CD14-positive monocyte (primary cell): ENCODE measurements around the gene IL31RA. TPM values are rescaled to one million over a fixed set of nuclear protein-coding genes. Genes with fewer than 3 reads are reported as not detected.

ENCODE experiments used
- DNase-seq, 3 donors: peaks; one replicate each; pipeline ENCODE4 v3.0.0-alpha.2; 2011 to 2022
- H2AFZ ChIP-seq: 2 replicates; pipeline ENCODE4 v1.6.0; 2012; ENCODE audit warnings: mild to moderate bottlenecking, low read depth, low read length, inconsistent platforms; ENCODE audit not compliant: insufficient read depth, poor library complexity, severe bottlenecking
- H3K27ac ChIP-seq, 2 donors: 1 replicate in 1 of 2; 2 replicates in 1 of 2; pipeline ENCODE4 v1.5.1; 2012 to 2013; ENCODE audit warnings: low read length in 2 of 2, control low read depth in 1 of 2, inconsistent platforms in 1 of 2, low read depth in 1 of 2, mild to moderate bottlenecking in 1 of 2
- H3K27me3 ChIP-seq, 2 donors: one replicate each; pipeline versions ENCODE4 v1.6.0 to v1.6.1; 2011 to 2013; ENCODE audit warnings: low read length in 2 of 2; ENCODE audit not compliant: control insufficient read depth in 2 of 2, insufficient read depth in 2 of 2
- H3K36me3 ChIP-seq, 2 donors: replicated peaks in 1 of 2; 1 replicate in 1 of 2; 2 replicates in 1 of 2; pipeline versions ENCODE4 v1.5.1 to v1.6.1; 2012 to 2013; ENCODE audit warnings: low read length in 2 of 2, control low read depth in 1 of 2, inconsistent platforms in 1 of 2, mild to moderate bottlenecking in 1 of 2; ENCODE audit not compliant: insufficient read depth in 2 of 2, control insufficient read depth in 1 of 2
- H3K4me1 ChIP-seq, 2 donors: 1 replicate in 1 of 2; 2 replicates in 1 of 2; pipeline versions ENCODE4 v1.5.1 to v1.6.1; 2012 to 2013; ENCODE audit warnings: low read length in 2 of 2, control low read depth in 1 of 2, inconsistent platforms in 1 of 2, mild to moderate bottlenecking in 1 of 2, moderate library complexity in 1 of 2; ENCODE audit not compliant: insufficient read depth in 2 of 2, control insufficient read depth in 1 of 2
- H3K4me2 ChIP-seq: replicated peaks from 2 replicates; pipeline ENCODE3; 2012; ENCODE audit warnings: low read length, moderate library complexity, mild to moderate bottlenecking; ENCODE audit not compliant: poor library complexity, severe bottlenecking; ENCODE audit errors: extremely low read depth
- H3K4me3 ChIP-seq, 3 experiments: fragments of 200-600 bp in 1 of 3; sonication (generic) in 1 of 3; replicated peaks in 1 of 3; 1 replicate in 2 of 3; 2 replicates in 1 of 3; pipeline ENCODE4 v1.5.1; 2011 to 2013; ENCODE audit warnings: low read length in 3 of 3, mild to moderate bottlenecking in 3 of 3, control low read depth in 2 of 3, low read depth in 2 of 3, inconsistent platforms in 1 of 3, moderate library complexity in 1 of 3
- H3K79me2 ChIP-seq: 2 replicates; pipeline ENCODE4 v1.6.0; 2012; ENCODE audit warnings: mild to moderate bottlenecking, control low read depth, inconsistent platforms, low read length, moderate library complexity; ENCODE audit not compliant: insufficient read depth
- H3K9ac ChIP-seq: 2 replicates; pipeline ENCODE4 v1.6.0; 2017; ENCODE audit warnings: low read length, mild to moderate bottlenecking; ENCODE audit not compliant: insufficient read depth, poor library complexity, severe bottlenecking
- H3K9me3 ChIP-seq, 2 donors: replicated peaks in 1 of 2; 1 replicate in 1 of 2; 2 replicates in 1 of 2; pipeline versions ENCODE4 v1.5.1 to v1.6.1; 2012 to 2013; ENCODE audit warnings: low read length in 2 of 2, control low read depth in 1 of 2; ENCODE audit not compliant: control insufficient read depth in 1 of 2, insufficient read depth in 1 of 2
- H4K20me1 ChIP-seq: 2 replicates; pipeline ENCODE4 v1.6.0; 2012; ENCODE audit warnings: mild to moderate bottlenecking, low read length, control low read depth, moderate library complexity; ENCODE audit not compliant: insufficient read depth
- H3K27ac Mint-ChIP-seq, 7 donors: one replicate each; pipeline ENCODE4 v1.8.0; 2020; ENCODE audit warnings: mild to moderate bottlenecking in 7 of 7, mixed read lengths in 7 of 7, moderate library complexity in 6 of 7, inconsistent platforms in 2 of 7
- H3K27me3 Mint-ChIP-seq, 3 donors: one replicate each; pipeline ENCODE4 v1.8.0; 2021 to 2022; ENCODE audit warnings: low read depth in 3 of 3, mild to moderate bottlenecking in 3 of 3, mixed read lengths in 3 of 3, moderate library complexity in 3 of 3, inconsistent platforms in 1 of 3
- H3K36me3 Mint-ChIP-seq, 2 donors: one replicate each; pipeline ENCODE4 v1.8.0; 2020; ENCODE audit warnings: mixed read lengths in 2 of 2, inconsistent platforms in 1 of 2, mild to moderate bottlenecking in 1 of 2
- H3K4me1 Mint-ChIP-seq: one replicate; pipeline ENCODE4 v1.8.0; 2020; ENCODE audit warnings: mild to moderate bottlenecking, mixed read lengths
- H3K4me3 Mint-ChIP-seq, 2 donors: one replicate each; pipeline ENCODE4 v1.8.0; 2020; ENCODE audit warnings: mild to moderate bottlenecking in 2 of 2, mixed read lengths in 2 of 2, moderate library complexity in 1 of 2
- H3K9me3 Mint-ChIP-seq, 7 donors: one replicate each; pipeline ENCODE4 v1.8.0; 2020 to 2022; ENCODE audit warnings: mixed read lengths in 7 of 7, mild to moderate bottlenecking in 6 of 7, moderate library complexity in 6 of 7, inconsistent platforms in 2 of 7
- WGBS: methylation state at CpG from one replicate; pipeline ENCODE4 v1.1.5; 2013; ENCODE audit warnings: missing lambda C conversion rate; ENCODE audit not compliant: insufficient coverage; 5-methylcytosine and 5-hydroxymethylcytosine counted together
- intact Hi-C, 2 donors: fragments of 100-400 bp; cut with micrococcal nuclease; formaldehyde crosslinking; loops; one replicate each; pipeline versions ENCODE4 v1.15.0 to v1.15.1; 2023
- polyA plus RNA-seq, 3 donors: library from polyadenylated mRNA; depleted of rRNA in 1 of 3; unstranded in 2 of 3; stranded (reverse) in 1 of 3; fragments of 300-500 nt in 2 of 3; fragments of >200 nt in 1 of 3; fragmentation: Illumina TruSeq in 2 of 3; gene quantifications; 1 replicate in 2 of 3; 2 replicates in 1 of 3; pipeline ENCODE4 v1.2.3, GENCODE V29; 2012 to 2021
- TF ChIP-seq, protein P1 (sequence below): fragments of 200-600 bp; IDR thresholded peaks from one replicate; pipeline ENCODE4 v1.8.0; 2022; ENCODE audit warnings: antibody characterized with exemption, mild to moderate bottlenecking

IL31RA gene
- polyA plus RNA-seq, 3 donors: 0.52 to 1.8 (median 1.3) TPM

DNA sequence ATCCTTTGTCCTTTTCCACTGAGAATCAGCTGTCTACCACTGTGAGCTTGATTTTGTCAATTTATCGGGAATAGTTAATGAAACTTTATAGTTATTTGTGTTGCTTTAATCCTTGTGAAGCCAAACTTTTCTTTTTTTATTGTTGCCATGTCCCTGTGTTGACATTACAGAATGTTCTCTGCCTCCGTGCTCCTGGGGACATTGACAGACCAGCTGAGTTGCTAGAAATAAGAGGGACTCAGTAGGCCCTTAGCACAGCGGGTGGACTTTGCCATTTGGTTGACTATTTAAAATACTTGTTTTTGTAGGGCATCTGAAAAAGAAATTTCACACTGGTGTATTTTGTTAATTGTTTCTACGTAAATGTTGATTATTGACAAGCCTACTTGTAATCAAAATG lies 70.5 kb downstream of the IL31RA start:
- H3K4me3 Mint-ChIP-seq: no peak overlapping the region
- no peaks in the 10 kb centered on the region for H3K9me3 ChIP-seq
- intact Hi-C loops: no loop called here
- peaks cover 8 to 28% of the 10 kb centered on the region in 2 donors for H3K36me3 Mint-ChIP-seq
- no peak overlapping the region for H2AFZ ChIP-seq
- no peaks in the 10 kb centered on the region for H3K27me3 ChIP-seq
- H3K27me3 Mint-ChIP-seq: peaks cover 0 to 7% (median 4%) of the 10 kb centered on the region in 3 donors
- DNase-seq: no peak
- H3K4me1 ChIP-seq: peaks cover 21 to 26% of the 10 kb centered on the region in 2 donors
- no peaks in the 10 kb centered on the region for H3K79me2 ChIP-seq
- 100% methylated on average over 3 of the region's 4 CpGs for WGBS
- H3K36me3 ChIP-seq: peaks cover 0 to 15% of the 10 kb centered on the region in 2 donors
- no peak overlapping the region for H3K4me2 ChIP-seq
- H3K4me3 ChIP-seq: no peak overlapping the region
- TF ChIP-seq, protein P1, sequence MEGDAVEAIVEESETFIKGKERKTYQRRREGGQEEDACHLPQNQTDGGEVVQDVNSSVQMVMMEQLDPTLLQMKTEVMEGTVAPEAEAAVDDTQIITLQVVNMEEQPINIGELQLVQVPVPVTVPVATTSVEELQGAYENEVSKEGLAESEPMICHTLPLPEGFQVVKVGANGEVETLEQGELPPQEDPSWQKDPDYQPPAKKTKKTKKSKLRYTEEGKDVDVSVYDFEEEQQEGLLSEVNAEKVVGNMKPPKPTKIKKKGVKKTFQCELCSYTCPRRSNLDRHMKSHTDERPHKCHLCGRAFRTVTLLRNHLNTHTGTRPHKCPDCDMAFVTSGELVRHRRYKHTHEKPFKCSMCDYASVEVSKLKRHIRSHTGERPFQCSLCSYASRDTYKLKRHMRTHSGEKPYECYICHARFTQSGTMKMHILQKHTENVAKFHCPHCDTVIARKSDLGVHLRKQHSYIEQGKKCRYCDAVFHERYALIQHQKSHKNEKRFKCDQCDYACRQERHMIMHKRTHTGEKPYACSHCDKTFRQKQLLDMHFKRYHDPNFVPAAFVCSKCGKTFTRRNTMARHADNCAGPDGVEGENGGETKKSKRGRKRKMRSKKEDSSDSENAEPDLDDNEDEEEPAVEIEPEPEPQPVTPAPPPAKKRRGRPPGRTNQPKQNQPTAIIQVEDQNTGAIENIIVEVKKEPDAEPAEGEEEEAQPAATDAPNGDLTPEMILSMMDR: no peak
- H3K9ac ChIP-seq: no peak overlapping the region
- peaks cover 31% of the 10 kb centered on the region for H3K4me1 Mint-ChIP-seq
- no peaks in the 10 kb centered on the region for H3K9me3 Mint-ChIP-seq
- H3K27ac ChIP-seq: no peak overlapping the region
- no peak overlapping the region for H3K27ac Mint-ChIP-seq
- H4K20me1 ChIP-seq: no peaks in the 10 kb centered on the region

DNA sequence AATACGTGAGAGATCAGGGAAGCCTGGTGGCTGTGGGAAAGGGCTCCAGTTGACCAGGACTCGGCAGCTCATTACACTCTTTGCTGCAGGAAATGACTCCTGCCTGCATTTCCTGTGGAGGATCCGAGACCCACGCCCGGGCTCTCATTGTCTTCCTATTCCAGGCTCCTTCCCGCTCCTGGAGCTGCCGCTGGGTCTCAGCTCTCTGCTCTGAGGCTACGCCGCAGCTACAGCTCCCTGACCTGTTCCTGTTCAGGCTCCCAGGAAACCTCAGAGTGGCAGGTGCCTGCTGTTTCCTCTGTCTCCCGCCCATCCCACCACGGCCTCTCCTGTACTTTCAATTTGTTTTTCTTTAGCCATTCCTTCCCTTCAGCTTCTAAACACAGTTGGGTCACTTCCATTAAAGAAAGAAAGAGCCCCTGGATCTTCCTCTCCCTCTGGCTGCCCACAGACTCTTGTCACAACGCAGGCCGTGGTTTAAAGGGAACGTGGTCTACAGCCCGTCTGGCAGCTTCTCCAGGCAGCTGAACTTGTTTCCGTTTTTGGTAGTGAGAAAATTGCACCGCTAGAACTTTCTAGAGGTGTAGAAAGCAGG lies 72.1 kb downstream of the IL31RA start:
- Mint-ChIP-seq H3K27me3 (peaks cover 0 to 7% (median 7%) of the 10 kb centered on the region in 3 donors), H3K4me3 (peak overlapping the region; percentile 96 to 98), H3K27ac (peak overlapping the region in 6 of 7 donors; percentile 53 to 94 (median 84)), H3K4me1 (peaks cover 29% of the 10 kb centered on the region), H3K36me3 (peaks cover 1 to 18% of the 10 kb centered on the region in 2 donors), H3K9me3 (no peaks in the 10 kb centered on the region)
- no peaks in the 10 kb centered on the region for H3K27me3 ChIP-seq
- peaks cover 21 to 26% of the 10 kb centered on the region in 2 donors for H3K4me1 ChIP-seq
- peak overlapping the region; percentile 91 for H2AFZ ChIP-seq
- H3K9me3 ChIP-seq: no peaks in the 10 kb centered on the region
- intact Hi-C loops: no loop called here
- TF ChIP-seq, protein P1: no peak
- peak; percentile 41 to 59 (median 46) for DNase-seq
- peak overlapping the region in 1 of 2 donors; percentile 75 for H3K27ac ChIP-seq
- WGBS: 2% methylated on average over 12 of the region's 17 CpGs
- H4K20me1 ChIP-seq: no peaks in the 10 kb centered on the region
- peak overlapping the region; percentile 76 for H3K9ac ChIP-seq
- H3K4me3 ChIP-seq: peak overlapping the region; percentile 37 to 80 (median 43)
- no peaks in the 10 kb centered on the region for H3K36me3 ChIP-seq
- no peaks in the 10 kb centered on the region for H3K79me2 ChIP-seq
- peak overlapping the region; percentile 87 for H3K4me2 ChIP-seq
